Fibroblast of skin of scalp (primary cell): ENCODE data around the gene BNIPL.
A peak's percentile ranks its signal among the peaks of the same experiment; 100 is the strongest.

Experiments used
- DNase-seq: peaks from one replicate; pipeline ENCODE4 v3.0.0-alpha.2; 2013

The BNIPL gene

DNA sequence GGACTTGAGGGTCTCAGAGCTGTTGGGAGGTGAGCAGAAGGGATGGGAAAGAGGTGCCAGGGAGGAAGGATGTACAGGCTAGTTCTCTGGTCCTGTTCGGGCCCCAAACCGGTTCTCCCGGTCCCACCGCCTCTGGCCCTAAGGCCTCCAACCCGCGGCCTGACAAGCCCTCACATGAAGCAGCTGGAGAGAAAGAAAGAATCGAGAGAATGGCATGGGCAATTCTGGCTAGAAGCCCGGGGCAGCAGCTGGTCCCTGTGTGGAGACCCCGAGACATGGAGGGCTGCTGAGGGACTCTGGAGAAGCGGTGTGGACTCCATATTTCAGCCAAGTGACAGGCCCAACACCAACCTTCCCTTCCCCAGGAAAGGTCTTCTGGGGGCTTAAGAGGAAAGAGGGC, 22.3 kb downstream of the BNIPL start:
- peak; percentile 24 for DNase-seq

DNA sequence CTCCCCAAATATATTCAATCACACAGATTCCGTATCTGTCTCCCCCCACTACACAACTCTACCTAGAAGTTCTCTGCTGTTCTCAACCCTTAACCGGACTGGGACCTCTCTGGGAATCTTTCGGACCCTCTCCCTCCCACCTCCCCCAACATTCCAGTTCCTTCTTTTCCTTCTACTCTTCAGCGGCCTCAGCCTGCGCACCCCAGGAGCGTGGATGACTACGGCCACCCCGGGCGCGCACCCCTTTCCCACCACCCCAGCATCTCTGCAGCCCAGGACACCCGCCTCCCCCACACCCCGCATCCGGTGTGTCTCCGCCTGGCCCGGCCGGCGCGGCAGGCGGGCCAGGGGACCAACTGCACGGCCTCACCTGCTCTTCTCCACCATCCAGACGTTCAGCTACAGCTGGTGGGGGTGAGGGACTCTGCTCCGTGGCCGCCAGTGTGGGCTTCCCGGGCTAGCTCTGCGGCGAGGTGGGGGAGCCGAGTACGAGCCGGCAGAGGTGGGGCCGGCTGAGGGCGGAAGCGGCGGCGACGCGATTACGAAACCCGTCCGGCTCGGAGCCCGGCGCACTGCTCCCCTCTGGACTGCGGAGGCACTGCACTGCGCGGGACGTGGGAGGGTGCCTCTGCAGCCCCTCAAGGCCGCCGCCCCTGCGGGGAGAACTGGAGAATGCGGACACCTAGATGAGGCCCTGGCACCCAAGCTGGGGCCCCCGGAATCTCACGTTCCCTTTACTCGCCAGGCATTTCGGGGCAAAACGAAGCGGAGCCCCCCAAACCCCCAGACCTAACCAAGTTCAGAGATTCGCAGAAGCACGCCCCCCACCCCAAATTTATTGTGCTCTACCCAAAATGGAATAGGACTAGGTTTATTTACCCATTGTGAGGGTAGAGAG, 23.0 kb downstream of the BNIPL start, which contains the start of gene CDC42SE1:
Gene CDC42SE1 (minus strand): TSS at position 514 of the 898 bp plus-strand sequence. CDS start 3,892 bp downstream, outside the sequence.
- peak; percentile 84 for DNase-seq

DNA sequence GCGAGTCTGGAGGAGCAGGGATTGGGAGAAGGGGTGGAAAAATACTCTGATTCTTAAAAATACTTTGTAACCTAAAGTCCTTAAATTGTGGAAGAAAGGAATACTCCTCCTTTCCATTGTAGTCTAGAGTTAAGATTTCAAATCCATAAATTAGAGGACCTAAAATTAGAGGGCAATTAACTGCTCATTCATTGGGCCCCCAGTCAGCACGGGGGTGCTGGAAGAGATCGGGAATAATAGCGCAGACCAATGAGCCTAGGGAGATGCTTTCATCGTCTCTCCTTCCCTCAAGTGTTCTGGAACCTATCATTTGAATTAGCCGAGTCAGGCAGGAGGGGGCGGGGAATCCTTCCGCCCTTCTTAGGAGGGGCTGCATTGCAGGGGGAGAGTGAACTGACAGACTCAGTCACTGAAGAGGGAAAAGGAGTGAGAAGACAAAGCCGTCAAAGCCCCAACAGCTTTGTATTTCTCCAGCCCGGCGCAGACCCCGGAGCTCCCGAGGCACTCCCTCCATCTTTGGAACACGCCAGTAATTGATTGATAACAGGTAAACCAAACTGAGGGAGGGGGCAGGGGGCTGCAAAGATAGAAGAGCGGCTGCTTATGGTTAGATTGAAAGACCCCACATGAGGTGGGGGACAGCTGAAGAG, 23.7 kb downstream of the BNIPL start, which contains the start of gene MLLT11:
Gene MLLT11 (plus strand): TSS at position 391 of the 650 bp plus-strand sequence. CDS start 6,828 bp downstream, outside the sequence.
- peak; percentile 79 for DNase-seq

DNA sequence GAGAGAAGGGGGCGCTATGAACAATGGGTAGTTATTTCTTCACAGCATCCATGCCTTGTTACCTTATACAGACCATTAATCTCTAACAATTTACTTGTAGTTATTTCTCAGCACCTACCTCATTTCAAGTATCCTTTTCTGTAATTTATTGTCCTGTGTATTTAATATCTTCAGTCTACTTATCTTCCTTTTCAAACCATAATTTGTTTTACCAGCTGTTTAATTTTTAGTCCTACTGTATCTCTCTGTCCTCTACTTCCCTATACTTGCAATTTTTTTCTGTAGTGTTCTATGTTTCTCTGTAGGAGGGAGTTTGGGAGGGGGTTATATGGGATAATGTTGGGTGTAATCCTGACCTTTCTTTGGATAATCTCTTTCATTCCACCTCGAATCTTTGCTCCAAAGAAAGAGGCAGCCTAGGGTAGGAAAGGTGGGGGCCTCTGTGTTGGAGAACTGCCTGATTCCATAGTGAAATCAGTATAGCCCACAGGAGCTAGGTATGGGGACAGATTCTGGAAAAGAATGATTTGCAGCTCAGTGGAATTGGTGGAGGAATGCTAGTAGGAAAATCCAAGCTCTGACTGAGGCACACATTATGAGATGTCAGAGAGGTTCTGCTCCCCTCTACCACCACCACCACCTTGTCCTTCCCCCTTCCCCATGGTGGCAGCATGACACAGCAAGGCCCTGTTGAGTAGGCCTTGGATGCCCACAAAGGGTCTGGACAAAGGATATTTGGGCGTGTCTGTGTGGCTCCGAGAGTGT, 24.5 kb downstream of the BNIPL start:
- peak; percentile 31 for DNase-seq

DNA sequence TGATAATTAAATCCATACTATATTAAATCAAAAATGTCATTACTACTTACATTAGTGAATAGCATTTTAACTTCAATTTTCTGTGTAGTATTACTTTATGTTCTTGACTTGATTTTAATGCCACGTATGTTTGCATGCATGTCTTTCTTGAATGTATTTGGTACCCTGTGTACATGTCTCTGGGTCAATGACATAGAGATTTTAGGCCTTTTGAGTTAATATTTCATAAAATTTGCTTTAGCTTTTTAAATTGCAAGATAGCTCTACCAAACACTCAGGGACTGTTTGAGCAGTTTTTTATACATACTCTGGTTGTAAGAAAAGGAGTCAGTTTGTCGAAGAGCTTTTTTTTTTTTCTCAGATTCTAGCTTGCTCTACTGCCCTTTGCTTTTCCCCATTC, 25.3 kb downstream of the BNIPL start:
- DNase-seq = no peak

DNA sequence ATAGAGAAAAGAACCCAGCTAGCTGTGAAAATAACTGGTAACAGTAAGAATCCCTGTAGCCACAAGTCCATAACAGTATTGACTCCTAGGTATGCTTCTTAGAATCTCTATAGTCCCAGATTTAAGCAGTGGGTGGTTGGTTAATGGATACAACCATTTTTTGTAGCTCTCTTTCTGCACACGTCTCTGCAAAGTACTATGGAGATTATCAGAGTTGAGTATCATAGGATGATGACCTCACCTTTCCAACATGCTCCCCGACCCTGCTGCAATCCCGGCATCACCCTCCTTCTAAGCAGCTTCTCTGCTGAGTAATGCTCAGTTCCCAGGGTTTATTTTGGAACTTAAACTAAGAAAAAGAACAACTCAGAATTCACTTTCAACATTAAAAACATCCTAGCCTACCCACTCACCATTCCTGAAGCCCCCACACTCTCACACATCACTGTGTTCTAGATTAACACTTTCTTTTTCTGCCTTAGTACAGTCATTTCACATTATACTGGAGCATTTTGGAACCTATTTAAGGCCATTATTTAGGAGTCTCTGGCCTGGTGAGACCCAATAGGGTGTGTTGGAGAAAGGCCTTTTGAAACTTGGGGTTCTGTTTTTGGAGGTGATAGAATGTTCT, 26.5 kb downstream of the BNIPL start:
- DNase-seq = peak; percentile 86

DNA sequence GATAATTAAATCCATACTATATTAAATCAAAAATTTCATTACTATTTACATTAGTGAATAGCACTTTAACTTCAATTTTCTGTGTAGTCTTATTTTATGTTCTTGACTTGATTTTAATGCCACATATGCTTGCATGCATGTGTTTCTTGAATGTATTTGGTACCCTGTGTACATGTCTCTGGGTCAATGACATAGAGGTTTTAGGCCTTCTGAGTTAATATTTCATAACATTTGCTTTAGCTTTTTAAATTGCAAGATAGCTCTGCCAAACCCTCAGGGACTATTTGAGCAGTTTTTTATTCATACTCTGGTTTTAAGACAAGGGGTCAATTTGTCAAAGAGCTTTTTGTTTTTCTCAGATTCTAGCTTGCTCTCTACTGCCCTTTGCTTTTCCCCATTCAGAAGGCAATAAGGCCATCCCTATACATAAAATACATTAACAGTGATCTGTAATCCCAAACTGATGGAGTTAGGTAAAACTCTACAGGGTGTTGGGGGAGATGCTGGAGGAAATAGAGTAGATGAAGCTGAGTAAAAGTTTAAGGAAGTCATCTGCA, 28.8 kb downstream of the BNIPL start:
- DNase-seq = no peak

DNA sequence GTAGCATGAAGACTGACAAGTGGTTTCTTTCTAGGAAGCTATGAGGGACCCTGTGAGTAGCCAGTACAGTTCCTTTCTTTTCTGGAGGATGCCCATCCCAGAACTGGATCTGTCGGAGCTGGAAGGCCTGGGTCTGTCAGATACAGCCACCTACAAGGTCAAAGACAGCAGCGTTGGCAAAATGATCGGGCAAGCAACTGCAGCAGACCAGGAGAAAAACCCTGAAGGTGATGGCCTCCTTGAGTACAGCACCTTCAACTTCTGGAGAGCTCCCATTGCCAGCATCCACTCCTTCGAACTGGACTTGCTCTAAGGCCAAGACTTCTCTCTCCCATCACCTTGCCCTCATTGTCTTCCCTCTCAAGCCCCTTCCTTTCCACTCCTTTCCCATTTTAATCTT, 30.8 kb downstream of the BNIPL start:
- DNase-seq = no peak

DNA sequence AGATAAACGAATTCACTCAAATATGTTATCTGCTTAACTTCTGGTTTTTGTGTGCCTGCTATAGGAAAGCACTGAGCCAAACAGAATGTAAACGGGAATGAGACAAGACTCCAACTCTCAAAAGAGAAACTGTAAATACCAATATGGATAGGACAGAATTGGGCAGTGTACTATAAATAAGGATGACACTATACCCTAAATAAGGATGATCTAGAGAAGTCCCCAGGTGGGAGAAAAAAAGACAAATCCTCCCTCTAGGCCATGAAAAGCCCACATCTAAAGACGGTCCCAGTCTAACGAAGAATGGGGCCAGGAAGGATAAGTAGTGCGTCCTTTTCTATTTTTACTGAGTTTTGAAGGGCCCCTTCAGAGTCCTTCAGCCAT, 32.7 kb downstream of the BNIPL start:
- no peak for DNase-seq

DNA sequence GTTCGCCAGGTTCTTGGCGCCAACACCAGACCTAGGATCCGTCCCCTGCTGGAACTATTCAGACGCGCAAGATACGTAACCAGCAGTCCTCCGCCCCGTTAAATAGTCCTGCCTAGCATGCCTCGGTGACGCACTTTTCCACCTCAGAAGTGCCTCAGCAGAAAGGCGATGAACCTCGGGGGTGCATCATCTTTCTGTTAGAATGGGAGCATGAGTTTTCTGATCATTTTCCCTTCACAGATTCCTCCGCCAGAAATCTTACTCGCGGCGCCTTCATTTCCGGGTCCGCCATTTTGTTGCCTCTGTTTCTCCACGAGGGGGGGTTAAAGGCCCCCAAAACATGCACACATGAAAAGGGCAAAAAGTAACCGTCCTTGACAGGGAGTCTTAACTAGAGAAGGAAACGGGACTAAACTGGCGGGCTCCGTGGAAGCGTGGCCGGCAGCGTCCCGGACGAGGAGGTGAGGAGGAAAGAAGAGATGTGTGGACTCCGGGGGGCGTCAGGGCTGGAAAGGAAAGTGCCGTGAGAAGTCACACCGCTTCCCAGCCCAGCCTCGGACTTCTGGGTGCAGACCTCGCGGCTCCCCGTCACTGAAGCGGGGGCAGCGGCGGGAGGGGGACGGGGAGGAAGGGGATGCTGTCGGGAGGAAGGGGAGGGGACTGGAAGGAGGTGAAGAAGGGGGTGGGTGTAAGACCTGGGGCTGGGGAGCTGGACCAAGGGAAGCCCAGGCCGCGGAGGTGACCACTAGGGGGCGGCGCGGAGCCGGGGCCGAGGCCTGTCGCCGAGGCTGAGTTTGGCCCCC, 34.3 kb downstream of the BNIPL start, which contains the start of gene GABPB2:
Gene GABPB2 (plus strand): TSS at position 288 of the 803 bp plus-strand sequence. CDS start 17,429 bp downstream, outside the sequence.
- DNase-seq = peak; percentile 94

DNA sequence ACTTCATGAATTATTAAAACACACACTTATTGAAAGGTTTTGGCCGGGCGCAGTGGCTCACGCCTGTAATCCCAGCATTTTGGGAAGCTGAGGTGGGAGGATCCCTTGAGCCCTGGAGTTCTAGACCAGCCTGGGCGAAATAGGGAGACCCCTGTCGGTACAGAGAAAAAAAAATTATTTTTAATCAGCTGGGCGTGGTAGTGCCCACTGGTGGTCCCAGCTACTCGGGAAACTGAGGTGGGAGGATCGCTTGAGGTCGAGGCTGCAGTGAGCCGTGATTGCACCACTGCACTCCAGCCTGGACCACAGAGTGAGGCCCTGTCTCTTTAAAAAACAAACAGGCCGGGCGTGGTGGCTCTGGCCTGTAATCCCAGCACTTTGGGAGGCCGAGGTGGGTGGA, 35.8 kb downstream of the BNIPL start:
- DNase-seq = no peak

DNA sequence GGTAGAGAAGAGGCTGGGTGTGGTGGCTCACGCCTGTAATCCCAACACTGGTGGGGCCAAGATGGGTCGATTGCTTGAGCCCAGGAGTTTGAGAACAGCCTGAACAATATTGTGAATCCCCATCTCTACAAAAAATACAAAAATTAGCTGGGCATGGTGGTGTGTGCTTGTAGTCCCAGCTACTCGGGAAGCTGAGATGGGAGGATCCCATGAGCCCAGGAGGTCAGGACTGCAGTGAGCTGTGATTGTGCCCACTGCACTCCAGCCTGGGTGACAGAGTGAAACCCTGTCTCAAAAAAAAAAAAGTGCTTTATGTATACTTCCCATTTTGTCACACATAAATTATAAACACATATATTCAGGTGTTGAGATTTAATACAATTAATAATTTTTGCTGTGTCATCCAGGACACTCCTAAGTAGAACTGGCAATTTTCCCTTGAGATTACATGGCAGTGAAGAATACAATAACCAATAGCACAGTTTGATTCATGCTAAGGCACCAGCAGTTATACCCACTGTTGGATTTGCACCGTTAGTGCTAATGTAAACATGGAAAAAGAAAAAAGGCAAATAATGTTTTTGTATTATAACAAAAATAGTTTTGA, 49.7 kb downstream of the BNIPL start:
- no peak for DNase-seq
